Tibial nerve (tissue), 4 donors: ENCODE measurements around the gene PAX8. TPM values are rescaled to one million over a fixed set of nuclear protein-coding genes. Genes with fewer than 3 reads are reported as not detected.
"Not testable (repeated sequence)": the region's sequence is repeated elsewhere in the genome, so short reads cannot be mapped to it uniquely, and the experiment has no call there.

ENCODE experiments used
- DNase-seq, 2 donors: peaks; one replicate each; pipeline ENCODE4 v3.0.0-alpha.2; 2019; ENCODE audit warnings: low spot score in 2 of 2
- H3K27ac ChIP-seq, 4 donors: fragments of 200-600 bp; sonication (generic) in 3 of 4; one replicate each; pipeline ENCODE4 v1.5.1; 2017 to 2019; ENCODE audit warnings: mild to moderate bottlenecking in 1 of 4
- H3K27me3 ChIP-seq, 2 donors: fragments of 200-600 bp; sonication (generic) in 1 of 2; one replicate each; pipeline versions ENCODE4 v1.5.1 to v1.6.0; 2017 to 2019
- H3K36me3 ChIP-seq, 3 donors: fragments of 200-600 bp; sonication (generic); one replicate each; pipeline ENCODE4 v1.5.1; 2018 to 2019
- H3K4me1 ChIP-seq, 4 donors: fragments of 200-600 bp; sonication (generic) in 3 of 4; one replicate each; pipeline ENCODE4 v1.5.1; 2017 to 2019
- H3K4me3 ChIP-seq, 4 donors: fragments of 200-600 bp; sonication (generic) in 3 of 4; one replicate each; pipeline ENCODE4 v1.5.1; 2017 to 2019; ENCODE audit warnings: mild to moderate bottlenecking in 1 of 4, moderate library complexity in 1 of 4
- H3K9me3 ChIP-seq, 4 donors: fragments of 200-600 bp; sonication (generic) in 3 of 4; one replicate each; pipeline ENCODE4 v1.5.1; 2017 to 2019
- CTCF ChIP-seq, 5 experiments: fragments of 200-600 bp in 3 of 5; fragments of 450-650 bp in 2 of 5; sonication (generic) in 3 of 5; IDR thresholded peaks; one replicate each; pipeline ENCODE4 v1.5.1; 2016 to 2019; ENCODE audit warnings: antibody characterized with exemption in 5 of 5, mild to moderate bottlenecking in 3 of 5, moderate library complexity in 2 of 5
- EP300 ChIP-seq, 2 donors: sonication (generic); formaldehyde crosslinking; IDR thresholded peaks; one replicate each; pipeline ENCODE4 v1.6.1; 2017; ENCODE audit warnings: antibody characterized with exemption in 2 of 2, mild to moderate bottlenecking in 1 of 2
- POLR2A ChIP-seq, 2 donors: fragments of 450-650 bp; IDR thresholded peaks; one replicate each; pipeline ENCODE4 v1.6.1; 2017; ENCODE audit warnings: antibody characterized with exemption in 2 of 2, mild to moderate bottlenecking in 2 of 2, moderate library complexity in 2 of 2
- WGBS, 2 donors: methylation state at CpG; one replicate each; pipeline ENCODE4 v1.1.5; 2018; 5-methylcytosine and 5-hydroxymethylcytosine counted together
- total RNA-seq, 4 donors: library from RNA; depleted of rRNA; stranded (reverse); fragments of >200 nt; gene quantifications; one replicate each; pipeline ENCODE4 v1.1.0, GENCODE V29; 2016

Gene PAX8
- total RNA-seq, 4 donors from 2014 or later = 2.2 to 11.4 (median 5.2) TPM

- no peaks in the 10 kb centered on the region for H3K9me3 ChIP-seq
- TF ChIP-seq CTCF (IDR thresholded peaks at IDR 0.05) (no peak), EP300 (IDR thresholded peaks at IDR 0.05) (no peak)
Measured at GRCh38 chr2:113316085-113316484, 37.4 kb upstream of the PAX8 start.

GRCh38 chr2:113314663-113315062, 35.9 kb upstream of the PAX8 start:
- DNase-seq, H3K36me3 ChIP-seq, H3K4me3 ChIP-seq, H3K4me1 ChIP-seq, H3K9me3 ChIP-seq, H3K27ac ChIP-seq, H3K27me3 ChIP-seq: not testable (repeated sequence)

More at GRCh38 chr2:113316085-113316484, 37.4 kb upstream of the PAX8 start:
- Histone ChIP-seq H3K27me3 (no peaks in the 10 kb centered on the region), H3K4me1 (no peaks in the 10 kb centered on the region), H3K4me3 (no peak overlapping the region), H3K27ac (no peak overlapping the region), H3K36me3 (no peaks in the 10 kb centered on the region)
- no peak for DNase-seq
- 65 to 72% methylated on average over 2 of the region's 2 CpGs for WGBS, 2 donors

- H3K4me1 ChIP-seq, H3K9me3 ChIP-seq, H3K4me3 ChIP-seq, DNase-seq, H3K27me3 ChIP-seq, H3K36me3 ChIP-seq, H3K27ac ChIP-seq: not testable (repeated sequence)
- 75 to 77% methylated on average over 3 of the region's 3 CpGs for WGBS, 2 donors
Measured at GRCh38 chr2:113314176-113314575, 35.5 kb upstream of the PAX8 start.

GRCh38 chr2:113311781-113312180, 33.1 kb upstream of the PAX8 start:
- WGBS, 2 donors = 88 to 97% methylated on average over 1 of the region's 1 CpG
- not testable (repeated sequence) for DNase-seq, H3K27ac ChIP-seq, H3K4me1 ChIP-seq, H3K9me3 ChIP-seq, H3K4me3 ChIP-seq, H3K27me3 ChIP-seq, H3K36me3 ChIP-seq

GRCh38 chr2:113311191-113311590, 32.5 kb upstream of the PAX8 start:
- H3K4me3 ChIP-seq, H3K4me1 ChIP-seq, DNase-seq, H3K9me3 ChIP-seq, H3K27ac ChIP-seq, H3K27me3 ChIP-seq, H3K36me3 ChIP-seq: not testable (repeated sequence)
- WGBS, 2 donors = 81 to 84% methylated on average over 3 of the region's 3 CpGs

- no peak overlapping the region for H3K27ac ChIP-seq
- no peak overlapping the region for H3K4me3 ChIP-seq
- 84 to 88% methylated on average over 6 of the region's 6 CpGs for WGBS, 2 donors
- no peaks in the 10 kb centered on the region for H3K36me3 ChIP-seq
- H3K4me1 ChIP-seq = no peaks in the 10 kb centered on the region
- DNase-seq = no peak
- no peaks in the 10 kb centered on the region for H3K9me3 ChIP-seq
- no peaks in the 10 kb centered on the region for H3K27me3 ChIP-seq
- TF ChIP-seq POLR2A (IDR thresholded peaks at IDR 0.05) (no peak), CTCF (IDR thresholded peaks at IDR 0.05) (no peak), EP300 (IDR thresholded peaks at IDR 0.05) (no peak)
Measured at GRCh38 chr2:113309655-113310387, 31.1 kb upstream of the PAX8 start.

- not testable (repeated sequence) for H3K36me3 ChIP-seq, DNase-seq, H3K27ac ChIP-seq, H3K27me3 ChIP-seq, H3K9me3 ChIP-seq, H3K4me1 ChIP-seq, H3K4me3 ChIP-seq
Measured at GRCh38 chr2:113308784-113309183, 30.1 kb upstream of the PAX8 start.

- H3K36me3 ChIP-seq, H3K4me1 ChIP-seq, H3K27ac ChIP-seq, H3K27me3 ChIP-seq, DNase-seq, H3K4me3 ChIP-seq, H3K9me3 ChIP-seq: not testable (repeated sequence)
- 17 to 100% methylated on average over 1 of the region's 4 CpGs for WGBS, 2 donors
Measured at GRCh38 chr2:113306207-113306606, 27.5 kb upstream of the PAX8 start.

- not testable (repeated sequence) for H3K4me1 ChIP-seq, H3K27ac ChIP-seq, H3K36me3 ChIP-seq, DNase-seq, H3K4me3 ChIP-seq, H3K27me3 ChIP-seq, H3K9me3 ChIP-seq
- WGBS, 2 donors = 22 to 26% methylated on average over 11 to 12 of the region's 15 CpGs
Measured at GRCh38 chr2:113305749-113306148, 27.0 kb upstream of the PAX8 start.
